Neuronal stem cell (in vitro differentiated cells): ENCODE data around the gene UMODL1.

Experiments used
- DNase-seq: peaks from one replicate; pipeline ENCODE4 v3.0.0-alpha.2; 2013; ENCODE audit warnings: low spot score
- H2AFZ ChIP-seq: one replicate; pipeline ENCODE4 v1.6.1; 2013; ENCODE audit warnings: mild to moderate bottlenecking, low read length, inconsistent platforms
- H2AK5ac ChIP-seq: 2 replicates; pipeline ENCODE4 v1.6.1; 2013; ENCODE audit warnings: low read depth, mild to moderate bottlenecking, inconsistent platforms, low read length, moderate library complexity, mixed read lengths
- H2BK120ac ChIP-seq: 2 replicates; pipeline ENCODE4 v1.6.1; 2013; ENCODE audit warnings: low read depth, mild to moderate bottlenecking, inconsistent platforms, low read length, moderate library complexity, mixed read lengths
- H2BK12ac ChIP-seq: one replicate; pipeline ENCODE4 v1.6.1; 2013; ENCODE audit warnings: low read length, inconsistent platforms
- H2BK15ac ChIP-seq: 2 replicates; pipeline ENCODE4 v1.6.1; 2013; ENCODE audit warnings: mild to moderate bottlenecking, low read length, inconsistent platforms, mixed read lengths
- H2BK5ac ChIP-seq: one replicate; pipeline ENCODE4 v1.6.1; 2013; ENCODE audit warnings: inconsistent platforms, mild to moderate bottlenecking, low read length, moderate library complexity
- H3K14ac ChIP-seq: one replicate; pipeline ENCODE4 v1.6.1; 2013; ENCODE audit warnings: low read length, inconsistent platforms
- H3K18ac ChIP-seq: 2 replicates; pipeline ENCODE4 v1.6.1; 2013; ENCODE audit warnings: low read length, inconsistent platforms
- H3K23ac ChIP-seq: 2 replicates; pipeline ENCODE4 v1.6.1; 2013; ENCODE audit warnings: low read depth, mild to moderate bottlenecking, mixed read lengths, low read length, inconsistent platforms; ENCODE audit not compliant: poor library complexity
- H3K27ac ChIP-seq: replicated peaks from 3 replicates; pipeline ENCODE4 v1.5.1; 2013; ENCODE audit warnings: low read length, inconsistent platforms
- H3K27me3 ChIP-seq, 3 experiments: 2 replicates each; pipeline ENCODE4 v1.6.1; 2013; ENCODE audit warnings: low read length in 3 of 3, mild to moderate bottlenecking in 2 of 3, inconsistent platforms in 1 of 3, low read depth in 1 of 3, mixed read lengths in 1 of 3, moderate library complexity in 1 of 3; ENCODE audit not compliant: control insufficient read depth in 3 of 3, insufficient read depth in 3 of 3
- H3K36me3 ChIP-seq, 2 donors: replicated peaks in 1 of 2; 2 replicates each; pipeline ENCODE4 v1.6.1; 2013; ENCODE audit warnings: low read length in 2 of 2; ENCODE audit not compliant: control insufficient read depth in 2 of 2, insufficient read depth in 2 of 2
- H3K4ac ChIP-seq: 2 replicates; pipeline ENCODE4 v1.6.1; 2013; ENCODE audit warnings: inconsistent platforms, mild to moderate bottlenecking, low read length, moderate library complexity
- H3K4me1 ChIP-seq, 2 donors: 1 replicate in 1 of 2; 2 replicates in 1 of 2; pipeline ENCODE4 v1.6.1; 2013; ENCODE audit warnings: low read length in 2 of 2, low read depth in 1 of 2; ENCODE audit not compliant: control insufficient read depth in 2 of 2, insufficient read depth in 1 of 2
- H3K4me2 ChIP-seq: one replicate; pipeline ENCODE4 v1.6.1; 2013; ENCODE audit warnings: mild to moderate bottlenecking, low read length, inconsistent platforms; ENCODE audit not compliant: insufficient read depth, poor library complexity, severe bottlenecking
- H3K4me3 ChIP-seq, 2 donors: 2 replicates each; pipeline ENCODE4 v1.5.1; 2013; ENCODE audit warnings: low read length in 2 of 2, mild to moderate bottlenecking in 2 of 2, inconsistent platforms in 1 of 2, moderate library complexity in 1 of 2
- H3K79me1 ChIP-seq: one replicate; pipeline ENCODE4 v1.6.1; 2013; ENCODE audit warnings: low read depth, mild to moderate bottlenecking, inconsistent platforms, low read length, moderate library complexity
- H3K9ac ChIP-seq: one replicate; pipeline ENCODE4 v1.6.1; 2013; ENCODE audit warnings: mild to moderate bottlenecking, low read depth, low read length, inconsistent platforms; ENCODE audit not compliant: poor library complexity
- H3K9me3 ChIP-seq, 2 donors: replicated peaks in 1 of 2; 2 replicates each; pipeline versions ENCODE3 to v1.6.1; 2013; ENCODE audit warnings: low read length in 2 of 2, mild to moderate bottlenecking in 2 of 2, inconsistent platforms in 1 of 2, low read depth in 1 of 2, mixed read lengths in 1 of 2, moderate library complexity in 1 of 2; ENCODE audit not compliant: control insufficient read depth in 2 of 2, insufficient read depth in 1 of 2
- H4K8ac ChIP-seq: one replicate; pipeline ENCODE4 v1.6.1; 2013; ENCODE audit warnings: low read depth, mild to moderate bottlenecking, inconsistent platforms, low read length, moderate library complexity
- H4K91ac ChIP-seq: one replicate; pipeline ENCODE4 v1.6.1; 2013; ENCODE audit warnings: low read length, low read depth, mild to moderate bottlenecking, inconsistent platforms; ENCODE audit not compliant: poor library complexity
- WGBS, 2 donors: extraction: QIAGEN DNeasy Blood & Tissue Kit; methylation state at CpG; one replicate each; pipeline ENCODE4 v1.1.7; 2013; ENCODE audit warnings: missing lambda C conversion rate in 2 of 2, mixed read lengths in 1 of 2; ENCODE audit not compliant: insufficient read length in 2 of 2, insufficient replicate concordance in 1 of 2; ENCODE audit errors: extremely low coverage in 2 of 2; 5-methylcytosine and 5-hydroxymethylcytosine counted together

UMODL1 gene

DNA sequence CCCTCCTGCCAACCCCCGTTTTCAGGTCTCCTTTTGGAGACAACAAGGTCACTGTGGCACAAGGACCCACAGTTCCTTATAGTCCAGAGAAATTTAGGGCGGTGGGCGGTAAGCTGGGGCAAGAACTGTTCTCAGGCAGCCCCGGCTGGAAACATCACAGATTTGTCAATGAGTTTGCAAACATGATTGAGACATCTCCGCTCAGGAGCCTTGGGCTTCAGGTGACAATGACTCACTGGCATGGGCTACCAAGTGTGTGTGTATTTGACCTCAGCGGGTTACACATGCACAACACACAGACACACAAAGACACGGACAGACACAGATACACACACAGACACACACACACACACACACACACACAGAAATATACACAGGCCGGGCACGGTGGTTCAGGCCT lies 89.6 kb downstream of the UMODL1 start:
- Histone ChIP-seq H2AK5ac (peak overlapping the region; percentile 66), H3K14ac (no peak overlapping the region), H4K91ac (no peak overlapping the region), H3K4me3 (no peak overlapping the region), H4K8ac (no peak overlapping the region), H2AFZ (no peak overlapping the region), H2BK12ac (no peak overlapping the region), H3K27me3 (no peaks in the 10 kb centered on the region), H3K27ac (no peak overlapping the region), H3K79me1 (no peaks in the 10 kb centered on the region), H2BK5ac (no peak overlapping the region), H3K36me3 (no peaks in the 10 kb centered on the region), H3K18ac (peak overlapping the region; percentile 29), H3K4me1 (peaks cover 0 to 9% of the 10 kb centered on the region in 2 donors), H2BK120ac (no peak overlapping the region), H2BK15ac (no peak overlapping the region), H3K23ac (no peak overlapping the region), H3K9ac (no peak overlapping the region), H3K4ac (no peak overlapping the region), H3K4me2 (no peak overlapping the region), H3K9me3 (peaks cover 0 to 1% of the 10 kb centered on the region in 2 donors)
- WGBS, 2 donors, result no CpG with 5 or more reads among the region's 9 CpGs
- no peak for DNase-seq

DNA sequence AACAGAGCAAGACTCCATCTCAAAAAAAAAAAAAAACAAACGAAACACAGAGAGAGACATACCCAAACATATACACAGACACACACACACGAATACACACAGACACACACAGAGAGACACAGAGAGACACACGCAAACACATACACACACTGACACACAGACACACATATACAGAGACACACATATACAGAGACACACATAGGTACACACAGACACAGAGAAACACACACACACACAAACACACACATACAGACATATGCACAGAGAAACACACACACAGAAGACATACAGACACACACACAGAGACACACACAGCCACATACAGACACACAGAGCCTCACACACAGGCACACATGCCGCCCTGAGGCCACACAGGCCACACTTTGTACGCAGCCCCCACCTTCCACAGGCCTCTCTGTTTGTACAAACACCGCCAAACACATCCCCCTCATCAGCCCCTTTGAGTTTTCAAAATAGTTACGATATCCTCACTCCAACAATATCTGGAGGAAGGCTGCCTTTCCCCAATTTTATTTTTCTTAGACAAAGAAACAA lies 90.4 kb downstream of the UMODL1 start:
- Histone ChIP-seq H3K4ac (peak overlapping the region; percentile 1), H3K27ac (no peak overlapping the region), H3K4me2 (no peak overlapping the region), H3K9me3 (peaks cover 0 to 3% of the 10 kb centered on the region in 2 donors), H4K91ac (no peak overlapping the region), H3K14ac (peak overlapping the region; percentile 5), H3K27me3 (no peaks in the 10 kb centered on the region), H3K9ac (peak overlapping the region; percentile 66), H2AK5ac (no peak overlapping the region), H3K18ac (peak overlapping the region; percentile 1), H2BK120ac (no peak overlapping the region), H3K4me1 (peaks cover 0 to 9% of the 10 kb centered on the region in 2 donors), H3K4me3 (peak overlapping the region in 1 of 2 donors; percentile 11), H2BK15ac (peak overlapping the region; percentile 50), H3K79me1 (no peaks in the 10 kb centered on the region), H4K8ac (no peak overlapping the region), H2BK12ac (no peak overlapping the region), H2BK5ac (no peak overlapping the region), H2AFZ (peak overlapping the region; percentile 76), H3K36me3 (no peaks in the 10 kb centered on the region), H3K23ac (no peak overlapping the region)
- no peak for DNase-seq
- no CpG with 5 or more reads among the region's 7 CpGs for WGBS, 2 donors

DNA sequence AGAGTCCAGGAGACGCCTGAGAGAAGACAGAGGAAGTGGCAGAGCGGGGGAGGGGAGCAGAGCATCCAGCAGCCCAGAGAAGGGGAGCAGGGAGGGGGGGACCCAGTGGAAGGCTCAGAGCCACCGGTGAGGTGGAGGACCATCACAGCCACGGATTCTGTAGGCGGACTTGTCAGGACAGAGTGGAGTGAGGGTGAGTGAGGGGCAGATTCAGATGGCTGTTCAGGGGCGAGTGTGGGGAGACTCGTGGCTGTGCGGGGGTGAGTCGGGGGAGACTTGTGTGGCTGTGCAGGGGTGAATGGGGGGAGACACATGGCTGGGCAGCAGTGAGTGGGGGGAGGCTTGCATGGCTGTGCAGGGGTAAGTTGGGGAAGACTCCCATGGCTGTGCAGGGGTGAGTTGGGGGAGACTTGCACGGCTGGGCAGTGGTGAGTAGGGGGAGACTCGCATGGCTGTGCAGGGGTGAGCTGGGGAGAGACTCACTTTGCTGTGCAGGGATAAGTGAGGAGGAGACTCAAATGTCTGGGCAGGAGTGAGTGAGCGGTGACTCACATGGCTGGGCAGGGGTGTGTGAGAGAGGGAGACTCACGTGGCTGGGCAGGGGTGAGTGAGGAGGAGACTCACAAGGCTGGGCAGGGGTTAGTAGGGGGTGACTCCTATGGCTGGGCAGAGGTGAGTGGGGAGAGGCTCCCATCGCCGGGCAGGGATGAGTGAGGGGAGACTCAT lies 91.0 kb downstream of the UMODL1 start:
- no peak overlapping the region for H3K4me2 ChIP-seq
- DNase-seq, result no peak

DNA sequence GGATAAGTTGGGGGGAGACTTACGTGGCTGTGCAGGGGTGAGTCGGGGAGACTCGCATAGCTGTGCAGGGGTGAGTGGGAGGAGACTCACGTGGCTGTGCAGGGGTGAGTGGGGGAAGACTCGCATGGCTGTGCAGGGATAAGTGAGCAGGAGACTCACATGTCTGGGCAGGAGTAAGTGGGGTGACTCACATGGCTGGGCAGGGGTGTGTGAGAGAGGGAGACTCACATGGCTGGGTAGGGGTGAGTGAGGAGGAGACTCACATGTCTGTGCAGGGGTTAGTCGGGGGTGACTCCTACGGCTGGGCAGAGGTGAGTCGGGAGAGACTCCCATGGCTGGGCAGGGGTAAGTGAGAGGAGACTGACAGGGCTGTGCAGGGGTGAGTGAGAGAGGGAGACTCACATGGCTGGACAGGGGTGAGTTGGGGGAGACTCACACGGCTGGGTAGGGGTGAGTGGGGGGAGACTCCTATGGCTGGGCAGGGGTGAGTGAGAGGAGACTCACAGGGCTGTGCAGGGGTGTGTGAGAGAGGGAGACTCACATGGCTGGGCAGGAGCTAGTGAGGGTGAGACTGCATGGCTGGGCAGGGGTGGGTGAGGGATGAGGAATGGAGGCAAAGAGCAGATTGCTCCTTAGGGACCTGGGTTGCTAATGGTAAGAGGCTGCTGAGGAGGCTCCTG lies 91.9 kb downstream of the UMODL1 start:
- Histone ChIP-seq H3K23ac (peak overlapping the region; percentile 28), H2AK5ac (peak overlapping the region; percentile 66), H3K18ac (peak overlapping the region; percentile 84), H3K27me3 (no peaks in the 10 kb centered on the region), H3K9me3 (peaks cover 0 to 3% of the 10 kb centered on the region in 2 donors), H3K36me3 (no peaks in the 10 kb centered on the region), H3K27ac (no peak overlapping the region), H3K9ac (no peak overlapping the region), H3K4ac (no peak overlapping the region), H4K91ac (no peak overlapping the region), H2BK15ac (no peak overlapping the region), H2BK120ac (peak overlapping the region; percentile 23), H4K8ac (no peak overlapping the region), H3K79me1 (no peaks in the 10 kb centered on the region), H2AFZ (no peak overlapping the region), H3K4me1 (peaks cover 0 to 9% of the 10 kb centered on the region in 2 donors), H2BK12ac (no peak overlapping the region), H3K4me2 (no peak overlapping the region), H3K14ac (peak overlapping the region; percentile 15), H3K4me3 (no peak overlapping the region), H2BK5ac (peak overlapping the region; percentile 42)
- DNase-seq, result no peak
- WGBS, 2 donors, result no CpG with 5 or more reads among the region's 9 CpGs

More for the DNA sequence above, 91.0 kb downstream of the UMODL1 start:
- H2BK5ac ChIP-seq, result no peak overlapping the region
- H3K4ac ChIP-seq, result no peak overlapping the region
- H3K27ac ChIP-seq, result no peak overlapping the region
- no CpG with 5 or more reads among the region's 15 CpGs for WGBS, 2 donors
- H3K23ac ChIP-seq, result no peak overlapping the region
- H3K79me1 ChIP-seq, result no peaks in the 10 kb centered on the region
- peak overlapping the region; percentile 85 for H2BK12ac ChIP-seq
- H3K9ac ChIP-seq, result no peak overlapping the region
- no peak overlapping the region for H4K8ac ChIP-seq
- H3K4me1 ChIP-seq, result peaks cover 0 to 9% of the 10 kb centered on the region in 2 donors
- H2AK5ac ChIP-seq, result peak overlapping the region; percentile 66
- H3K9me3 ChIP-seq, result peaks cover 0 to 3% of the 10 kb centered on the region in 2 donors
- peak overlapping the region; percentile 50 for H2BK15ac ChIP-seq
- no peak overlapping the region for H3K14ac ChIP-seq
- H3K4me3 ChIP-seq, result peak overlapping the region in 1 of 2 donors; percentile 0
- no peaks in the 10 kb centered on the region for H3K36me3 ChIP-seq
- H3K18ac ChIP-seq, result peak overlapping the region; percentile 73
- peak overlapping the region; percentile 34 for H4K91ac ChIP-seq
- H2AFZ ChIP-seq, result peak overlapping the region; percentile 76
- H2BK120ac ChIP-seq, result no peak overlapping the region
- no peaks in the 10 kb centered on the region for H3K27me3 ChIP-seq
